CMK (cell line): ENCODE results near the gene MYL6.
A peak's percentile ranks its signal among the peaks of the same experiment; 100 is the strongest.
"Not testable (repeated sequence)": the region's sequence is repeated elsewhere in the genome, so short reads cannot be mapped to it uniquely, and the experiment has no call there.

Experiments
- DNase-seq: peaks from one replicate; pipeline ENCODE4 v3.0.0-alpha.2; 2010; ENCODE audit warnings: low read depth

The MYL6 gene

GRCh38 chr12:56156464-56157200 lies 1.5 kb upstream of the MYL6 start:
- DNase-seq = not testable (repeated sequence)

GRCh38 chr12:56157201-56158028 lies 744 bp upstream of the MYL6 start:
- peak; percentile 49 for DNase-seq

GRCh38 chr12:56158926-56159461 lies 835 bp downstream of the MYL6 start:
- DNase-seq = no peak

GRCh38 chr12:56159482-56160192 lies 1.5 kb downstream of the MYL6 start:
- no peak for DNase-seq

- DNase-seq = no peak
Observed at GRCh38 chr12:56160193-56160763, 2.1 kb downstream of the MYL6 start.

- no peak for DNase-seq
Observed at GRCh38 chr12:56160894-56161689, 2.9 kb downstream of the MYL6 start.

GRCh38 chr12:56161690-56162351 lies 3.7 kb downstream of the MYL6 start:
- no peak for DNase-seq

GRCh38 chr12:56162468-56163290 lies 4.5 kb downstream of the MYL6 start:
- no peak for DNase-seq

- no peak for DNase-seq
Observed at GRCh38 chr12:56163533-56164344, 5.6 kb downstream of the MYL6 start.

- DNase-seq = no peak
Observed at GRCh38 chr12:56164345-56164729, 6.2 kb downstream of the MYL6 start.

- no peak for DNase-seq
Observed at GRCh38 chr12:56165369-56165768, 7.2 kb downstream of the MYL6 start.

- DNase-seq = no peak
Observed at GRCh38 chr12:56169229-56169759, 11.1 kb downstream of the MYL6 start.

GRCh38 chr12:56172839-56173238 lies 14.7 kb downstream of the MYL6 start:
- no peak for DNase-seq

GRCh38 chr12:56178347-56178746 lies 20.2 kb downstream of the MYL6 start:
- no peak for DNase-seq

- no peak for DNase-seq
Observed at GRCh38 chr12:56186957-56187356, 28.8 kb downstream of the MYL6 start.

- DNase-seq = no peak
Observed at GRCh38 chr12:56188131-56188777, 30.1 kb downstream of the MYL6 start.

- DNase-seq = no peak
Observed at GRCh38 chr12:56188778-56189098, 30.6 kb downstream of the MYL6 start.
